ENCODE results near the gene CLK4. TPM values are rescaled to one million over a fixed set of nuclear protein-coding genes. Genes with fewer than 3 reads are reported as not detected.
"Not testable (repeated sequence)": the region's sequence is repeated elsewhere in the genome, so short reads cannot be mapped to it uniquely, and the experiment has no call there.

Gene CLK4
- total RNA-seq, 1 donor from 2014 or later, result 31.9 TPM

- TF ChIP-seq, protein P1, sequence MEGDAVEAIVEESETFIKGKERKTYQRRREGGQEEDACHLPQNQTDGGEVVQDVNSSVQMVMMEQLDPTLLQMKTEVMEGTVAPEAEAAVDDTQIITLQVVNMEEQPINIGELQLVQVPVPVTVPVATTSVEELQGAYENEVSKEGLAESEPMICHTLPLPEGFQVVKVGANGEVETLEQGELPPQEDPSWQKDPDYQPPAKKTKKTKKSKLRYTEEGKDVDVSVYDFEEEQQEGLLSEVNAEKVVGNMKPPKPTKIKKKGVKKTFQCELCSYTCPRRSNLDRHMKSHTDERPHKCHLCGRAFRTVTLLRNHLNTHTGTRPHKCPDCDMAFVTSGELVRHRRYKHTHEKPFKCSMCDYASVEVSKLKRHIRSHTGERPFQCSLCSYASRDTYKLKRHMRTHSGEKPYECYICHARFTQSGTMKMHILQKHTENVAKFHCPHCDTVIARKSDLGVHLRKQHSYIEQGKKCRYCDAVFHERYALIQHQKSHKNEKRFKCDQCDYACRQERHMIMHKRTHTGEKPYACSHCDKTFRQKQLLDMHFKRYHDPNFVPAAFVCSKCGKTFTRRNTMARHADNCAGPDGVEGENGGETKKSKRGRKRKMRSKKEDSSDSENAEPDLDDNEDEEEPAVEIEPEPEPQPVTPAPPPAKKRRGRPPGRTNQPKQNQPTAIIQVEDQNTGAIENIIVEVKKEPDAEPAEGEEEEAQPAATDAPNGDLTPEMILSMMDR (IDR thresholded peaks at IDR 0.05), result no peak
- TF ChIP-seq POLR2A (IDR thresholded peaks at IDR 0.05), result no peak
- TF ChIP-seq POLR2AphosphoS5 (IDR thresholded peaks at IDR 0.05; ENCODE audit: insufficient read depth in 1 of 2, low read depth in 1 of 2), result no peak
- no peaks in the 10 kb centered on the region for H3K27me3 ChIP-seq
- intact Hi-C loops (cut with DNase I), result no loop called here
- no peak overlapping the region for H3K27ac ChIP-seq
- H3K4me3 ChIP-seq, result peak overlapping the region; percentile 46 to 50
- DNase-seq (ENCODE audit: extremely low spot score in 2 of 2), result no peak
- peaks cover 25% of the 10 kb centered on the region for H3K4me1 ChIP-seq
- H3K36me3 ChIP-seq, result no peaks in the 10 kb centered on the region
- H3K9me3 ChIP-seq, result no peaks in the 10 kb centered on the region
Observed at GRCh38 chr5:178589180-178590140, 37.4 kb downstream of the CLK4 start.

DNA sequence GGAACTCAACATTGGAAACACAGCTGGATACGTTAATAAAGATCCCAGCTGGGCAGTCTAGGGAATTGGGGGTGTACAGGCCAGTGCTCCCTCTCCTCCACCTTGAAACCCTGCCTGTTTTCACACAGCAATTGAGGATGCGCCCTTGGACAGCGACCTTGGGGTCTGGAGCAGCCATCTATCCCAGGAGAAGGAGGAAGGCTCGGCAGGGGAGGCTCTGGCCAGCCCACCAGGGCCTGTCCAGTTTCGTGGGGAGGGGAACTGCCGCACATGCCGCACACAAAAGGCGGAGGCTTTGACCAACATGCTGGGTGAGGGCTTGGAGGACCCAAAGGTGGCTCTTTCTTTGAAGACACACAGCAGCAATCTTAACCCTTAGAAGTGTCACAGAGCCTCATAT lies 38.1 kb downstream of the CLK4 start:
- peaks cover 25% of the 10 kb centered on the region for H3K4me1 ChIP-seq
- no peak overlapping the region for H3K27ac ChIP-seq
- H3K9me3 ChIP-seq, result no peaks in the 10 kb centered on the region
- no peak overlapping the region for H3K4me3 ChIP-seq
- DNase-seq (ENCODE audit: extremely low spot score in 2 of 2), result no peak
- H3K27me3 ChIP-seq, result no peaks in the 10 kb centered on the region
- intact Hi-C loops (cut with DNase I), result no loop called here
- H3K36me3 ChIP-seq, result no peaks in the 10 kb centered on the region
- TF ChIP-seq POLR2A (IDR thresholded peaks at IDR 0.05) (no peak), POLR2AphosphoS5 (IDR thresholded peaks at IDR 0.05; ENCODE audit: insufficient read depth in 1 of 2, low read depth in 1 of 2) (no peak)
- TF ChIP-seq, protein P1 (IDR thresholded peaks at IDR 0.05), result no peak

DNA sequence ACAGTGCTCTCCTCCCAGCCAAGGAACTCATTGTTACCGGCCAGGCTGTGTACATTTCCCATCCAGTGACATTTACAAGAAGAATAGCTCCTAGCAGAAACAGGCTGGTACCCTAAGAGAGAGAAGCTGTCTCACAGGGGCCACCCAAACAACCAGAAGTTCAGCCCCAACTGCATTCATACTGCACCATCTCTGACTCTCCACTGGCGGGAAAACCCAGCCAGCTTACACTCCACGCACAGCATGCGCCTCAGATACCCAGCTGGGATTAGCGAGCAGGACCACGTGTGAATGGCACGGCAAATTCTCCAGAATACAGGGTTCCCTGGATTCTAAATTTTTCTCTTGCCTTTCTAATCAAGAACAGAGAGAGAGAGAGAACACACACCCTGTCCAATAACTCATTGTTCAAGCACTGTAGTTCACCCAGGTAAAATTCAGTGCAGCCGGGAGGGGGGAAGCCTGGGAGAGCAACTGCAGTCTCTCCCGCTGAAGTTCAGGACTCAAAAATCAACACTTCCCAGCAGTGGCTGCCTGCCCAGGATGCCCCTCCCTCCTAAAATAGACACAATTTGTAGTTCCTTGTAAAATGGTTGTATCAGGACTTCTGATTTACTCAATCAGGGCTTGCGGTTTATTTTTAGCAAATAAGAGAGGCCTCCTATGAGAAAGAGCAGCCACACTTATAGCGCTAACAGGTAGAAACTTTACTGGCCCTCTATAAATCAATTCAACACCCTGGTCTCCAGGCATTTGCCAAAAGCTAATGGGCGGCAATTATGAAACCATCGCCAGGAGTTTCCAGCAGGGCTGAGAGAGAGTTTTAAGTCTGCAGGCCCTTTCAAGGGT lies 38.9 kb downstream of the CLK4 start:
- TF ChIP-seq, protein P1 (IDR thresholded peaks at IDR 0.05), result no peak
- TF ChIP-seq POLR2AphosphoS5 (IDR thresholded peaks at IDR 0.05; ENCODE audit: insufficient read depth in 1 of 2, low read depth in 1 of 2), result no peak
- TF ChIP-seq POLR2A (IDR thresholded peaks at IDR 0.05), result no peak
- no peak for DNase-seq (ENCODE audit: extremely low spot score in 2 of 2)
- no peaks in the 10 kb centered on the region for H3K27me3 ChIP-seq
- no peaks in the 10 kb centered on the region for H3K9me3 ChIP-seq
- no peak overlapping the region for H3K27ac ChIP-seq
- H3K4me3 ChIP-seq, result no peak overlapping the region
- peaks cover 25% of the 10 kb centered on the region for H3K4me1 ChIP-seq
- intact Hi-C loops (cut with DNase I), result no loop called here
- H3K36me3 ChIP-seq, result no peaks in the 10 kb centered on the region

- Histone ChIP-seq H3K9me3 (no peaks in the 10 kb centered on the region), H3K27ac (no peak overlapping the region), H3K4me3 (no peak overlapping the region), H3K4me1 (peaks cover 25% of the 10 kb centered on the region), H3K36me3 (no peaks in the 10 kb centered on the region), H3K27me3 (no peaks in the 10 kb centered on the region)
- no peak for DNase-seq (ENCODE audit: extremely low spot score in 2 of 2)
- no peak for TF ChIP-seq POLR2A (IDR thresholded peaks at IDR 0.05)
- TF ChIP-seq, protein P1 (IDR thresholded peaks at IDR 0.05), result no peak
- TF ChIP-seq POLR2AphosphoS5 (IDR thresholded peaks at IDR 0.05; ENCODE audit: insufficient read depth in 1 of 2, low read depth in 1 of 2), result no peak
- intact Hi-C loops (cut with DNase I), result no loop called here
Observed at GRCh38 chr5:178586396-178586795, 40.5 kb downstream of the CLK4 start.

DNA sequence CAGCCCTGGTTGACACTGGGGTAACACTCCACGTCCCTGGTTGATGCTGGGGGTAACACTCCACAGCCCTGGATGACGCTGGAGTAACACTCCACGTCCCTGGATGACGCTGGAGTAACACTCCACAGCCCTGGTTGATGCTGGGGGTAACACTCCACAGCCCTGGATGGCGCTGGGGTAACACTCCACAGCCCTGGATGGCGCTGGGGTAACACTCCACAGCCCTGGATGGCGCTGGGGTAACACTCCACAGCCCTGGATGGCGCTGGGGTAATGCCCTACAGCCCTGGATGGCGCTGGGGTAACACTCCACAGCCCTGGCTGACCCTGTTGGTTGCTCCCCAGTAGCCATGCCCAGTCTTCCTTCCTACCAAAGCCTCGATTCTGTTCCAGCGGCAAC lies 41.4 kb downstream of the CLK4 start:
- DNase-seq (ENCODE audit: extremely low spot score in 2 of 2), result peak; percentile 98 to 100
- H3K9me3 ChIP-seq; H3K27ac ChIP-seq; H3K4me3 ChIP-seq; intact Hi-C loops (cut with DNase I); H3K27me3 ChIP-seq; H3K36me3 ChIP-seq: not testable (repeated sequence)
- H3K4me1 ChIP-seq, result peaks cover 20% of the 10 kb centered on the region

Data from vagina (tissue), 2 donors.